NCI-H446 treated with DMSO at 0.1 percent for 48 hours (cell line): Measurements from ENCODE around the gene PPFIBP1.

Experiments used
- DNase-seq: peaks from one replicate; lab custom pipeline; 2025; lab: John Stamatoyannopoulos, UW

Gene PPFIBP1

GRCh38 chr12:27523642-27524493 lies at the start of gene PPFIBP1:
Gene PPFIBP1, plus strand, starts transcription at chr12:27524206. Its CDS starts 109,191 bp downstream, at chr12:27633397.
- peak; percentile 94 for DNase-seq

GRCh38 chr12:27474344-27474743 lies 49.7 kb upstream of the PPFIBP1 start:
- no peak for DNase-seq

- no peak for DNase-seq
Observed at GRCh38 chr12:27477049-27477448, 47.0 kb upstream of the PPFIBP1 start.

DNA sequence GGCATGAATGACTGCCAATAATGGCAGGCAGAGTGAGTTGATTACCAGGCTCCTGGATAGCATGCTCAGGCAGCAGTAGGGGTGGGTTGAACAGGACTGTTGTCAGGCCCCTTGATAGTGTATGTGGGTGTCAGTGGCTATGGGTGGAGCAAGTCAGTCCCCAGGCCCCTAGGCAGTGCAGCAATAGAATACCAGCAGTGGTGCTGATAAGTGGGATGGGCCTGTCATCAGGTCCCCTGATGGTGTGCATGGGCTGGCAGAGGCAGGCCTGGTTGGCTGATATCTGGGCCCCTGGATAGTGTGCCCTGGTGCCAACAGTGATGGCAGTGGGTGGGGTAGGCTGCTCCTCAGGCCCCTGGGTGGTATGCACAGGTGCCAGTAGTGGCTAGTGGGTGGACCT lies 45.1 kb upstream of the PPFIBP1 start:
- no peak for DNase-seq

DNA sequence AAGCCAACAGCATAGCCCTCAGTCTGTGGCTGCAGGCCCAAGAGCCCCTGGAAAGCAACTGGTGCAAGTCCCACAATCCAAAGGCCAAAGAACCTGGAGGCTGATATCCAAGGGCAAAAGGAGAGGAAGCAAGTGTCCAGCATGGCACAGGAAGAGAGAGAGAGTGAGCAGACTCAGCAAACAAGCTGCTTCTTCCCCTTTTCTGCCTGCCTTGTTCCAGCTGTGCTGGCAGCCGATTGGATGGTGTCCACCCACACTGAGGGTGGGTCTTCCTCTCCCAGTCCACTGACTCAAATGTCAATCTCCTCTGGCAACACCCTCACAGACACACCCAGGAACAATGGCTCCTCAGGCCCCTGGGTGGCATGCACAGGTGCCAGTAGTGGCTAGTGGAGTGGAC lies 44.0 kb upstream of the PPFIBP1 start:
- no peak for DNase-seq

- no peak for DNase-seq
Observed at GRCh38 chr12:27486961-27487360, 37.0 kb upstream of the PPFIBP1 start.

DNA sequence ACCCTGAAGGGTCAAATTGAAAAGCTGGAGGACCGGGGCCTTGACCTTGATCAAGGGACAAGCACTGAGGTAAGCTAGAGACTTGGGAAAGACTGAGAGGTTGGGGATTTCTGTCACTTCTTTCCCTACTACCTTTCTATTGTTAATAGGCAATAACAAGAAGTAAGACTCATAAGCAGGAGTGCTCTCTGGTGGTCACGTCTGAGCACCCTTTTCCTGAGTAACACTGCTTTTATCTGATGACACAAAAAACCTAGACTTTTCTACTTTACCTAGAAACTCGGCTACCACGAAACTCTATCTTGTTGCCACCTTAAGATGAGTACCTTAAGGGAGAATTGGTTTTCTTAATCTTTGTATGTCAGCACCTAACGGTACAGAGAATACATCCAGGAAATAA lies 35.5 kb upstream of the PPFIBP1 start:
- no peak for DNase-seq

DNA sequence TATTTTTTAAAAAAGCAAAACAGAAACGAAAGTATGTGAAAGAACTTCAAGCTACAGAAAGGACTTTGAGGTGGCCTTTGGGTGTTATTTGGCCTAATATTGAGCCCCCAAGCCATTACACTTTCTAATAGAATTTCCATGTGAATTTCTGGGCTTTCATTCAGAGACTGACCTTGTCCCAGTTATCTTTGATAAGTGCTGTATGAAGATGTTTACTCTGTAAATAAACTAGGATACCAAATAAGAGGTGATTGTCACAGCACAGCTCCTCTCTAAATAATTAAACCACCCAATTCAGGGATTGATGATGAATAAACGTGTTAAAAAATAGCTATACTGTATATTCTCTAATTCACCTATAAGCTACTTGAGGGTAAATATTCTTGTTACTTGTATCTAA lies 32.8 kb upstream of the PPFIBP1 start:
- no peak for DNase-seq

GRCh38 chr12:27493260-27493940 lies 30.6 kb upstream of the PPFIBP1 start:
- DNase-seq: no peak

- DNase-seq: no peak
Observed at GRCh38 chr12:27497446-27497845, 26.6 kb upstream of the PPFIBP1 start.

GRCh38 chr12:27498149-27498548 lies 25.9 kb upstream of the PPFIBP1 start:
- no peak for DNase-seq

DNA sequence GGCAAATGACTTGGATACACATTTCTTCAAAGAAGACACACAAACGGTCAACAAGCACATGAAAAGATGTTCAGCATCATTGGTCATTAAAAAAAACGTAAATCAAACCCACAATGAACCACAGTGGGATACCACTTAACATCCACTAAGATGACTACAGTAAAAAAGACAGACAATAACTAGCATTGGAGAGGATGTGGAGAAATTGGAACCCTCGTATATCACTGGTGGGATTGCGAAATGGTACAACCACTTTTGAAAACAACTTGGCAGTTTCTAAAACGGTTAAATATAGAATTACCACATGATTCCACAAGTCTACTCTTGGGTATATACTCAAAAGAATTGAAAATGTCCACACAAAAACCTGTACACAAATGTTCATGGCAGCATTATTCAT lies 25.2 kb upstream of the PPFIBP1 start:
- DNase-seq: no peak

DNA sequence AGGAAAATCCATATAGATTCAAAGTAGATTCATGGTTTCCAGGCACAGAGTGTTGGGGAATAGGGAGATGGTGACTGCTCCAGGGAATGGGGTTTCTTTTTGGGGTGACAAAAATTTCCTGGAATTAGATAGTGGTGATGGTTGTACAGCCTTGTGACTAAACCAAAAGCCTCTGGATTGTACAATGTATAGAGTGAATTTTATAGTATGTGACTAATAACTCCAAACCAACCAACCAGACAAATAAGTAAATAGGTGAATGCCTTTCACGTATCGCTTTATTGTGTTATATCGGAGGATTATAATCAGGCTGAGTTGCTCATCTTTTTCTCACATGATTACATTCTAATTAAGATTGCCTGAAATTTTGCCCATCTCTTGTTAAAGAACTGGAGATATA lies 24.6 kb upstream of the PPFIBP1 start:
- DNase-seq: no peak

- DNase-seq: no peak
Observed at GRCh38 chr12:27500546-27500945, 23.5 kb upstream of the PPFIBP1 start.

GRCh38 chr12:27502021-27502435 lies 22.0 kb upstream of the PPFIBP1 start:
- no peak for DNase-seq

DNA sequence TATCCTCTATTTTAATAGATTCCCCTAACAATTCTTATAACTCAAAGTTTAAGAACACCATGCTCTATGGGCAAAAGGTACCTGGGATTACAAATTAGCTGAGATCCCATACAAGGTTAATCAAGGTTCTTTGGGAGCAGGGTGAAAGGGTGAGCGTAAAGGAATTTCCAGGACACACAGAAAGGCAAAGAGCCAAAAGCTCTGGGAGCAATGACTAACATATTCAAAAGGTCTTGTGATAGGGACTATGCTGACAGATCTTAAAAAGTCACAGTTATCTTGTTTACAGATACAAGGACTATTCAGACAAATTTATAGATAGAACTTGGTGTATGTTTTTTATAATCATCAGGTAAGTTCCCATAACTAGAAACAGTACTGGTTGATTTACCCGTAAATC lies 19.5 kb upstream of the PPFIBP1 start:
- DNase-seq: no peak

- no peak for DNase-seq
Observed at GRCh38 chr12:27505109-27505508, 18.9 kb upstream of the PPFIBP1 start.

DNA sequence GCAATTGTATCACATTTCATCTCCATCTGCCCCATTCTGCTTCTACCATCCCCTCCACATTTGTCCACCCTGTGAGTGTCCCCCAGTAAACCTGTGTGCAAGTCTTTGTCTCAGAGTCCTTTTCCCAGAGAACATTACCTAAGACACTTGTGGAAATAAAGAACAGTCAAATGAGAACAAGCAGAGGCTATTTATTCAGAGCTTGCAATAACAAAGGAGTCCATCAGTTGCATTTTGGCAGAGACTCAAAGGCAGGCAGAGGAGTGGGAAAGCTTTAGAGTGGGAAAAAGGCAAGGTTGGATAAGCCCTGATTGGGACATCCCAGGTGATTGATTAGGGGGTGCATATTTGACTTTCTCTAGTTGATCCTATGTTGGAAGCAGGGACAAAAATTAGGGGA lies 18.2 kb upstream of the PPFIBP1 start:
- DNase-seq: no peak

- DNase-seq: no peak
Observed at GRCh38 chr12:27506645-27507189, 17.3 kb upstream of the PPFIBP1 start.

DNA sequence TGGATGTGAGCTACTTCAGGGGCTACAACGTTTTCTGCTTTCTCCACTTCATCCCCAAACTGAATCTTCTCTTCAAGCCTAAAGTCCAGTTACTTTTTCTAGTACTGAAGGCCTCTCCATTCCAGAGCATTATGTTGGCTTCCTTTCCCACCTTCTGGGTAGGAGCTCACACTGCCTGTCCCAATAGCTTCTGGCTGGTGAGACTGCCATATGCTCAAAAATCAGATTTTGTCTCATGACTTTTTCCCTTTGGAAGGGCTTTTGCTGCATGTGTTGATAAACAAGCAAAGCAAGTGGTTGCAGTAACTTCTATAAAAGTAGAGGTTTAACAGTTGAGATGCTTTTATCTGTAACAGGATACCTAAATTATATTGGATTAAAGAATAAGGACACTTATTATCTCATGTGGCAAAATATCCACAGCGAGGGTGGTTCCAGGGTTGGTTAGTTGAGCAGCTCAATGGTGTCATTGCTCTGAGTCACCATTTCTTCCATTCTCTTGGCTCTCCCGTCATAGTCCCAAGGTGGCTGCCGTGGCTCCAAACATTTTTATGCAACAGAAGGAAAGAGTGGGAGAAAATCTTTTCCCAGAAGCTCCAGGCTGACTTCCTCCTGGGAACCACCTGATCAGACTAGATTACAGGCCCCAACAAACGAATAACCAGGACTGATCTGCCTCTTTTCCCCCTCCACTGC lies 15.1 kb upstream of the PPFIBP1 start:
- no peak for DNase-seq

GRCh38 chr12:27511031-27511722 lies 12.8 kb upstream of the PPFIBP1 start:
- DNase-seq: peak; percentile 18

DNA sequence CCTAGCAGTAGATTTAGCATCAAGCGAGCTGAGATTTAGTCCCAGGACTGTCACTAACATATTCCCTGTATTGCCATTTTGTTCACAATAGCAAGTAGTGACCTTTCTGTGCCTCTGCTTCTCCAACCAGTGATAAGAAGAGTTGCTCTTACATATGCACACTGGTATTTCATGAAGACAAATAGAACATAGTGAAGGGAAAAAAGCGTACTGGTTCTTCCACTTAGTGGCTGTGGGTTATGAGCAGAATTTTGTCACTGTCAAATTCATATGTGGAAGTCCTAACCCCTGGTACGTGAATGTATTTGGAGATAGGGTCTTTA lies 12.3 kb upstream of the PPFIBP1 start:
- DNase-seq: no peak
